Activated CD4-positive, CD25-positive, alpha-beta regulatory T cell (primary cell): Measurements from ENCODE around the gene TPCN2.
A peak's percentile ranks its signal among the peaks of the same experiment; 100 is the strongest.
"Not testable (repeated sequence)": the region's sequence is repeated elsewhere in the genome, so short reads cannot be mapped to it uniquely, and the experiment has no call there.

ENCODE experiments used
- DNase-seq, 4 experiments: peaks; one replicate each; lab custom pipeline; 2025; lab: John Stamatoyannopoulos, UW

Gene TPCN2

DNA sequence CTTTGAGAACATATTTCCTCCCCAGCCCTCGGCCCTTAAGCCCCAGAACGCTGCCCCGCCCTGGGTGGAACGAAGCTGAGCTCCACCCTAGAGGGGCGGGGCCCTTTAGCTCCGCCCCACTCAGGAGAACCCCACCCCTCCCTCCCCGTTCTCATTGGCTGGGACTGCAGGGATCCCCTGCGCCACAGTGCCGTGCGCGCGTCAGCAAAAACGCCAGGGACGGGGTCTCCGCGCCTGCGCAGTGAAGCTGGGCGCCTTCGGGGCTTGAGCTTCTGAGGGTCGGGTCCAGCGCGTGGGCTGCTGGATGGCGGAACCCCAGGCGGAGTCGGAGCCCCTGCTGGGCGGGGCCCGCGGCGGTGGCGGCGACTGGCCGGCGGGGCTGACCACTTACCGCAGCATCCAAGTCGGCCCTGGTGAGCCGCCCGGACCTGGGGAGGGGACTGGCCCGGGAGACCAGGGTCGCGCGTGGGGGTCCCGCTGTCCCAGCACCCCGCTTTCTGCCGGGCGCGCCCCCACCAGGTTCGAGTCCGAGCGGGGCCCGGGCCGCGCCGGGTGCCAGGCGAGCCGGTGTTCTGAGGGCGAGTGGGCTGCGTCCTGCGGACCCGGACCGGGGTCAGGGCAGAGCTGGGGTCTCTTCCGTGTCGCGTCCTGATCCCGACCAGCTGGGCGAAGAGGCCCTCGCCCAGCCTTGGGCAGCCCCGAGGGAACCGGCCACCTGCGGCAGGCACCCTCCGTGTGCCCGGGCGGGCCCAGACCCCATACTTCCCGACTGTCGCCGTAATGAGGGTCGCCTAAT lies at the start of gene TPCN2:
TSS of gene TPCN2 (plus strand) at position 239 of the 796 bp plus-strand sequence. CDS start at position 305, 66 bp downstream.
- DNase-seq = peak; percentile 79 to 88 (median 84)

- DNase-seq = no peak
Measured at GRCh38 chr11:68999093-68999747, 49.5 kb upstream of the TPCN2 start.

DNA sequence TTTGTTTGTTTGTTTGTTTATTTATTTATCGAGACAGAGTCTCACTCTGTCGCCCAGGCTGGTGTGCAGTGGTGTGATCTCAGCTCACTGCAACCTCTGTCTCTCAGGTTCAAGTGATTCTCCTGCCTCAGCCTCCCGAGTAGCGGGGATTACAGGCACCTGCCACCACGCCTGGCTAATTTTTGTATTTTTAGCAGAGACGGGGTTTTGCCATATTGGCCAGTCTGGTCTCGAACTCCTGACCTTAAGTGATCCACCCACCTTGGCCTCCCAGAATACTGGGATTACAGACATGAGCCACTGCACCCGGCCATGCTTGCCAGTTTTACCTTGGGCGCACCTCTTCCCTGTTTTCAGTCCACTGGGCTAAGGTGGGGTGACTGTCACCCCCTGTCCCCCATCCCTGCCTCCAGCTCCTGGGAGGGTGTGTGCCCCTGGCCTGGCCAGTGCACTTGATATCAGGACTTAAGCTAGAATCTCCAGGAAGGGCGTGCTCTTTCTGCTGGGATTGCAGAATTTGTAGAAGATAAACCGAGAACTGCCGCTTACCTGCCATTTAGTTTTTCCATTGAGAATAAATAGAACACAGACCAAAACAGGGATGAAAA lies 48.9 kb upstream of the TPCN2 start:
- DNase-seq = not testable (repeated sequence)

DNA sequence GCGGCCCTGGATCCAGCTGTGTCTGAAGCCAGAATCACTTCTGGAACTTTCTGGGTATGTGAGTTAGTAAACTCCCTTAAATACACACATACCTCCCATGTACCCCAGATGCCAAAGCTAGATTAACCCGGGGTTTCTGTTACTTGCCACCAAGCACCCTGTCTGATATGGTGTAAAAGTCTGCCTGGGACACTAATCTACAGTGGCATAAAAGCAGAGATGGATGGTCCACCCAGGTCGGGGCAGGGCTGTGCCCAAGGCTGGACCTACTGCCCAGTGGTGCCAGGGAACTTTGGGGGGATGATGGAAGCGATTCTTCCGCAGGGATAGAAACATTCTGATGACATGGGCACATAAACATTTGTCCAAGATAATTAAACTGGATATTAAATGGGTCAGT lies 48.3 kb upstream of the TPCN2 start:
- no peak for DNase-seq

DNA sequence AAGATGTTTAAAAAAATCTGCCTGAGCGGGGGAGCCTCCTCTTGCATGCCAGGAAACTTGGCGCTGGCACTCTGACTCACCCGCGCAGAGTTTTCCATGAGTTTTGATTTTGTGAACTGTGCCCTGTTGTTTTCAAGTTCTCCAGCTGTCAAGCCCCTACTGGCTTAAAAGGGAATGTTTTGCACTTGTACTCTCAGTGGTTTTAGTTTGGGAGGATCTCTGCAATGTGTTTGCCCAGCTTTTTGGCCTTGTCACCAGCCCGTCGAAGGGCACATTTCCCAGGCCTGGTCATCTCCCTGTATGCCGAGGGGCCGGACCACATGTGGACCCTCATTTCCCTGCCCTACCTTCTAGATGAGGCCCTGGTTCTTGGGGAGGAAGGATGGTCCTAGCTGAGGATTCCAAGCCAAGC lies 47.9 kb upstream of the TPCN2 start:
- no peak for DNase-seq

GRCh38 chr11:69001243-69002081 lies 47.3 kb upstream of the TPCN2 start:
- DNase-seq = no peak

GRCh38 chr11:69002110-69002569 lies 46.6 kb upstream of the TPCN2 start:
- DNase-seq = no peak

- DNase-seq = no peak
Measured at GRCh38 chr11:69002570-69003231, 46.0 kb upstream of the TPCN2 start.

- no peak for DNase-seq
Measured at GRCh38 chr11:69003301-69003865, 45.3 kb upstream of the TPCN2 start.

DNA sequence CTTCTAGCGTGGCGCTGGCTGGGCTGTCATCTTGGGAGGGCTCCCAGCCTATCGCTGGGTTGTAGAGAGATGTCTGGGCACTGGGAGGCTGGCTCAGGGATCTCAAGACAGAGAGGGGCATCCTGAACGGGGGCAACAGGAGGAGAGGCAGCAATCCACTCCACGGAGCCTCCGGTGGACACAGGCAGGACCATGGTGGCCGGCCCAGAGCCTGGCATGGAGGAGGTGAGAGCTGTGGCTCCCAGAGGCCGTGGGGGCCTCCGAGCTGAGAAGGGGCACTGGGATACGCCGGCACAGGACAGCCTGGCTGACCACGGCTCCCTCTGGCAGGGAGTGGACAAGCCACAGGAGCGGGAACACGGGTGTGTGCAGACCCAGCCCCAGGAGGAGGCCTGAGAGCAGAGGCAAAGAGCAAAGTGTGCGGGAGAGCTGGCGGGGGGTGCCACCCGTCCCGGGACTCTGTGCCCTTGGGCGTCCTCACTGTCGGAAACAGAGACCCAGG lies 44.8 kb upstream of the TPCN2 start:
- DNase-seq = no peak

GRCh38 chr11:69004411-69005182 lies 44.1 kb upstream of the TPCN2 start:
- no peak for DNase-seq

DNA sequence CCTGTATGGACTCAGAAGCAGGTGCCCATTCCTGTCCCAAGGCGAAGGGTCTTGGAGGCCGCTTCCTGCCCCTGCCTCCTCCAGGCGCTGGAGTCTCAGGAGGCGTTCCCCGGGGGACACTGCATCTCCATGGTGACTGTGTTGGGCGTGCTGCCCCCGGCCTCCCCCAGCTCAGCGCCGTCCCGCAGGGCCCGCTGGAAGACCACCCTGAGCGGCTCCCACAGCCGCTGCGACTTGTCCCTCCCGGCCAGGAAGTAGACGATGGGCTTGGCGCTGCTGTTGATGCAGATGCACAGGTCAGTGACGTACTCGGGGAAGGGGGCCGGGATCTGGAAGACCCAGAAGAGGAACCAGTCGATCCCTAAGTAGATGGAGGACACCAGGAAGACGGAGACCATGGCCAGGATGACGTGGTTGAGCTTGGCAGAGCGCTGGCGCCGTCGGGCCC lies 43.5 kb upstream of the TPCN2 start:
- DNase-seq = no peak

DNA sequence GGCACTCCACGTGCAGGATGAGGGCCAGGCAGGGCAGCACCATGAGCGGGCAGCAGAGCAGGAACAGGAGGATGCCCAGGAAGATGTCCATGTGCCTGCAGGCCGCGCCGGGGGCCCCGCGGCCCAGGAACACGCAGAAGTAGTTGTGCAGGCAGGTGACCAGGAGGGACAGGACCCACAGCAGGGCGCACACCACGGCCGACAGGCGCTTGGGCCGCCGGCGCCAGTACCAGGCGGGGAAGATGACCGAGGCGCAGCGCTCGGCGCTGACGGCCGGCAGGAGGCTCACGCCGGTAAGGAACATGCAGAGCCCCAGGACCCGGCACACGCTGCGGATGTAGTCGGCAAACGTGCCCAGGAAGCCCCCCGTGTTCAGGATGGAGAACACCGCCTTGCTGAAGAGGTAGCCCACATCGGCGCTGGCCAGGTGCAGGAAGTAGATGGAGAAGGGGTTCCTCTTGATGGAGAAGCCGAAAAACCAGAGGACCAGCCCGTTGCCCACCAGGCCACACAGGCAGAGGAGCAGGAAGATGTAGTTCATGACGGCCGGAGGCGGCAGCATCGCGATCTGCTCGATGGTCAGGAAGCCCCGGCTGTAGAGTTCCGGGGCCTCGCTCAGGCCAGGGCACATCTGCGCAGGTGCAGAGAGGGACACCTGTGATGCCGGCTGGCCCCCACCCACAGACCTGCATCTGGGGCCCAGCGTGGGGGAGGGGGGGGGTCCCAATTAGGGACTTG lies 42.9 kb upstream of the TPCN2 start:
- no peak for DNase-seq

DNA sequence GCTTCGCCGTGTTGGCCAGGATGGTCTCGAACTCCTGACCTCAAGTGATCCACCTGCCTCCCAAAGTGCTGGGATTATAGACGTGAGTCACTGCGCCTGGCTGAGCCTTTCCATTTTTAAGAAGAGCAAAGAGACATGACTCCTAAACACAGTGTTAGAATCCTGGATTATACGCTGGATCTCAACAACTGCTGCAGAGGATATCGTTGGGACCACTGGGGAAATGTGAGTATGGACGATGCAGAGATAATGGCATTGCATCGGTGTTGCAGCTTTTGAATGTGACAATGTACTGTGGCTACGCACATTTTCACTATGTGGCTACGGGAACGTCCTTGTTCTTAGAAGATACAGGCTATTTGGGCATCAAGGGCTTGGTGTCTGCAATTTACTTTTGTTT lies 41.9 kb upstream of the TPCN2 start:
- DNase-seq = no peak

GRCh38 chr11:69007975-69008381 lies 40.8 kb upstream of the TPCN2 start:
- no peak for DNase-seq

- DNase-seq = no peak
Measured at GRCh38 chr11:69008737-69009440, 39.8 kb upstream of the TPCN2 start.

DNA sequence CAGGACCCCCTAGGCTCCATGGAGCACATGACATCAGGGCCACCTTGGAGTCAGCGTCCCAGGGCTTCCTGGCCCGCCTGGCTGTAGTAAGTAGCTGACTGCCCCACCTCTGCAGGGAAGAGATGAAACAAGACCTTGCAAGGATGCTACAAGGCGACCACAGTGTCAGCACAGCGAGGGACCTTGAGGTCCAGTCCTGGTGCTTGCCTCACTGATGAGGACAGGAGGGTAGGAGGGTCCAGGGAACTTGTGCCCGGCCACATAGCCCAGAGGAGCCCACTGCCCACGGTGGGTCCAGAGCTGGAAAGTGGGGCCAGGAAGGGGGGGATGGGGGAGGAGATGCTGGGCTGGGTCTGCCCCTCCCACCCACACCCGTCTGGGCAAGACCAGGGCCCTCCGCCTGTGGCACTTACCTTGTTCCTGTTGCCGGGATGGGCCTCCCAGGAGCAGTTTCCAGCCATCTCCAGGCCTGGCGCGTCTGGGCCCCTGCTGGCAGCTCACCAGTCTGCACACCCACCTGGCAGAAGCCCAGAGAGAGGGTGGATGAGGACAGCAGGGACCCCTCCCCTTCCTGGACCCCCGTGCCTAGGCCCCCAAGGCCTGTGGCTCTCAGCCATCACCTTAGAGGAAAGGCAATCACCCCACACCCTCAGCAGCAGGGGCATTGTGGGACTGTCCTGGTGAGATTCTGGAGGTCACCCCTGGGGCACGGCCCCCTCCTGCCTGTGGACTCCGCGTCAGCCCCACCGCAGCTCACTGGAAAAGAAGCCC lies 39.1 kb upstream of the TPCN2 start:
- DNase-seq = no peak

GRCh38 chr11:69010361-69010891 lies 38.3 kb upstream of the TPCN2 start:
- no peak for DNase-seq
